AG10803 (cell line): ENCODE results near the gene MBLAC2.
A peak's percentile ranks its signal among the peaks of the same experiment; 100 is the strongest.

Experiments used
- DNase-seq: peaks from one replicate; pipeline ENCODE4 v3.0.0; 2010; ENCODE audit warnings: low read depth
- H3K4me3 ChIP-seq: 2 replicates; pipeline ENCODE4 v1.5.1; 2011; ENCODE audit warnings: mild to moderate bottlenecking, low read length, control low read depth
- TF ChIP-seq, protein P1 (sequence below): conservative IDR thresholded peaks from 2 replicates; pipeline ENCODE4 v1.5.1; 2011; ENCODE audit warnings: mild to moderate bottlenecking, low read length, control low read depth, inconsistent platforms

The MBLAC2 gene

DNA sequence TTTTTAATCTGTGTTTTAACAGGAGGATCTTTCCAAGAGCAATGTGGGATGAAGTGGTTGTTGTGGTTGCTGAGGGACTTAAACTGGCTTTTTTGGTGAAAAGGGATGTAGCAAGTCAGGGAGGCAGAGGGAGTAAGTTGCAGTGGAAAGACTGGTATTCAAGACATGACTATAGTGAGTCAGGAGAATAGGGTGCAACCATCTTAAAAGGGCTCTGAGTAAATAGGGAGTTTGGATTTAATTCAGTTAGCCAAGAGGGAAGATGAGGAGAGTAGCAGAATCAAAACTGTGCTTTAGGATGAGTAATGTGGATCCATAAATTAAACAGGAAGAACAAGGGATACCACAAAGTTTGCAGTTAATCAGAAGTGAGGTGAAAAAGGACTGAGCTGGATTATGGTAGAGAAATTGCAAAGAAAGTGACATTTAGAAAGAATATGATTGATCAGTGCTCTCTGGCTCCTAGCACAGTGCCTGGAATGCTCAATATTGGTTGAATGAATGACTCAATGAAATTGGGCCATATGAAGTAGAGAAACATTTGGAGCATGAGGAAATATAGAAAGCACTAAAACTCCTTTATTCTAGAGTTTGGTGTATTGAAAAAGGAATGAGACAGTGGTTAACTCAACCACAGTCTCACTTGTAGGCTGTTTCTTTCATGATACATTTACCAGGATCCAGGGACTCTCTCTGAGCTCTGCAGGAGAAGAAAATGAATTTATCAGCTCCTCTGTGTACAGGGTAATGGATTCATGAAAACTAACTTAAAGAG lies 5.2 kb upstream of the MBLAC2 start:
- TF ChIP-seq, protein P1, sequence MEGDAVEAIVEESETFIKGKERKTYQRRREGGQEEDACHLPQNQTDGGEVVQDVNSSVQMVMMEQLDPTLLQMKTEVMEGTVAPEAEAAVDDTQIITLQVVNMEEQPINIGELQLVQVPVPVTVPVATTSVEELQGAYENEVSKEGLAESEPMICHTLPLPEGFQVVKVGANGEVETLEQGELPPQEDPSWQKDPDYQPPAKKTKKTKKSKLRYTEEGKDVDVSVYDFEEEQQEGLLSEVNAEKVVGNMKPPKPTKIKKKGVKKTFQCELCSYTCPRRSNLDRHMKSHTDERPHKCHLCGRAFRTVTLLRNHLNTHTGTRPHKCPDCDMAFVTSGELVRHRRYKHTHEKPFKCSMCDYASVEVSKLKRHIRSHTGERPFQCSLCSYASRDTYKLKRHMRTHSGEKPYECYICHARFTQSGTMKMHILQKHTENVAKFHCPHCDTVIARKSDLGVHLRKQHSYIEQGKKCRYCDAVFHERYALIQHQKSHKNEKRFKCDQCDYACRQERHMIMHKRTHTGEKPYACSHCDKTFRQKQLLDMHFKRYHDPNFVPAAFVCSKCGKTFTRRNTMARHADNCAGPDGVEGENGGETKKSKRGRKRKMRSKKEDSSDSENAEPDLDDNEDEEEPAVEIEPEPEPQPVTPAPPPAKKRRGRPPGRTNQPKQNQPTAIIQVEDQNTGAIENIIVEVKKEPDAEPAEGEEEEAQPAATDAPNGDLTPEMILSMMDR = no peak
- no peak overlapping the region for H3K4me3 ChIP-seq
- DNase-seq = peak; percentile 27

DNA sequence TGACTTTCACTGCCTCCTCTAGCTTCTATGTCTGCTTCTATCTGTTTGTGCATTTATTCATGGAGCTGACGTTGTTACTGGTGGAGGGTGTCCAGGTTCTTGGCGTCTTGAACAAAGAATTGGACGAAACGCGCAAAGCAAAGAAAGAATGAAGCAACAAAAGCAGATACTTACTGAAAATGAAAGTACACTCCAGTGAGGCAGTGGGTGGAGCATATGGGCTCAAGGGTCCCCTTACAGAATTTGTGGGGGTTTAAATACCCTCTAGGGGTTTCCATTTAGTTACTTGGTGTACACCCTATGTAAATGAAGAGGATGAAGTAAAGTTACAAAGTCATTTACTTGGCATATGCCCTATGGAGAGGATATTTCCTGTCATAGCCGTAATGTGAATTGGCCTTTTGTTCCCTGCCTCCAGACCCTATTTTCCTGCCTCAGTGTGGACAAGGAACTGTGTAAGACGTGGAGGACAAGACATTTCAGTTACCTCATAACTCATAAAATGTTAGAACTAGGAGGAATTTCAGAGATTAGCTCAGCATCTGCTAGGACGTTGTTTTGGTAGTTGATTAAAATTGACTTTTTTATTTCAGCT lies 3.1 kb upstream of the MBLAC2 start:
- TF ChIP-seq, protein P1 = no peak
- no peak for DNase-seq
- no peak overlapping the region for H3K4me3 ChIP-seq

DNA sequence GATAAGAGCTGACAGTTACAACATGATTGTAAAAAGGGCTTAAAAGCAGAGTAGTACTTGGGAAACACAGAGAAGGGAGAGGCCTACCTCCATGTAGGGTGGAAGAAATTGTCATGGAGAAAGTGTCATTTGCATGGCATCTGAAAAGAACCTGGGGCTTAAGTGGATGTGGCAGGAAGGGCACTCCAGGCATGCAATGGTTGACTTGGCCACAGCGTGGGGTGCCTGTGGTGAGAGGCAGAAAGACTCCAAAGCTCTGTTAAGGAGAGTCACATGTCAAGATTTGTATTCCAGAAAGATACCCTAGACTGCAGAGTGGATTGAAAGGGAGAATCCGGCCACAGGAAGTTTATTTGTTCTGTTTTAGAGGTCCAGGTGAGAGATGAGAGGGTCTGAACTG lies 2.5 kb upstream of the MBLAC2 start:
- no peak for DNase-seq
- no peak overlapping the region for H3K4me3 ChIP-seq
- TF ChIP-seq, protein P1 = no peak

DNA sequence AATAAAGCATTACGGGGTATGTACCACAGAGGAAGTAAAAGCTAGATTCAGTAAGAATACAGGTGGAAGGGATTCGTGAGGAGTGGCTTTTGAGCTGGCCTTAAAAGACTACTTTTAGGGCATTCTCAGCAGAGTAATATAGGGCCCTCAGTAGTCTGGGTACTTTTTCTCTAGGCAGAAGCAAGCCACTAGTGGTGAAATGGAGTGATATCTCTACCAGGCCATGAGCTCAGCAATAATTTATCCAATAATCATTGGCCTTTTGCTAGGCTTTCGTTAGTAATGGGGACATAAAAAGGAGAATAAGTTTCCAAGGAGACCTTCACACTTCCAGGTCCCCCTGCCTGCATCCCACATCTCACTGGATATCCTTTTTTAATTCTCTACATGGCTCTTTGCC lies 1.8 kb upstream of the MBLAC2 start:
- H3K4me3 ChIP-seq = no peak overlapping the region
- TF ChIP-seq, protein P1 = no peak
- no peak for DNase-seq

DNA sequence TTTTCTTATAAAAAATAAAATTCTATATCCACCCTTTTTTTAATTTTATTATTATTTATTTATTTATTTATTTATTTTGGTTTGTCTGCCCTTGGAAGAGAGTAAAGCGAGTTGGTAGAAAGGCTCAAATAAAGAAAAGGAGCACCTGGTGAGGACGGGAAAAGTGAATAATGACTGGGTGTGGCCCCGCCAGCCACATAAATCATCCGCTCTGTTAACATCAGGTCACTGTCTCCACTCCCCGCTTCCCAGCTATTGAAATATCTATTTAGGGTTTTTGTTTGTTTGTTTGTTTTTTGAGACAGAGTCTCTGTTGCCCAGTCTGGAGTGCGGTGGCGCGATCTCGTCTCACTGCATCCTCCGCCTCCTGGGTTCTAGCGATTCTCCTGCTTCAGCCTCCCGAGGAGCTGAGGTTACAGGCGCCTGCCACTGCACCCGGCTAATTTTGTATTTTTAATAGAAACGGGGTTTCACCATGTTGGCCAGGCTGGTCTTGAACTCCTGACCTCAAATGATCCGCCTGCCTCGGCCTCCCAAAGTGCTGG lies 937 bp upstream of the MBLAC2 start:
- TF ChIP-seq, protein P1 = no peak
- H3K4me3 ChIP-seq = no peak overlapping the region; the same call in 1 of the 2 replicates
- DNase-seq = no peak

DNA sequence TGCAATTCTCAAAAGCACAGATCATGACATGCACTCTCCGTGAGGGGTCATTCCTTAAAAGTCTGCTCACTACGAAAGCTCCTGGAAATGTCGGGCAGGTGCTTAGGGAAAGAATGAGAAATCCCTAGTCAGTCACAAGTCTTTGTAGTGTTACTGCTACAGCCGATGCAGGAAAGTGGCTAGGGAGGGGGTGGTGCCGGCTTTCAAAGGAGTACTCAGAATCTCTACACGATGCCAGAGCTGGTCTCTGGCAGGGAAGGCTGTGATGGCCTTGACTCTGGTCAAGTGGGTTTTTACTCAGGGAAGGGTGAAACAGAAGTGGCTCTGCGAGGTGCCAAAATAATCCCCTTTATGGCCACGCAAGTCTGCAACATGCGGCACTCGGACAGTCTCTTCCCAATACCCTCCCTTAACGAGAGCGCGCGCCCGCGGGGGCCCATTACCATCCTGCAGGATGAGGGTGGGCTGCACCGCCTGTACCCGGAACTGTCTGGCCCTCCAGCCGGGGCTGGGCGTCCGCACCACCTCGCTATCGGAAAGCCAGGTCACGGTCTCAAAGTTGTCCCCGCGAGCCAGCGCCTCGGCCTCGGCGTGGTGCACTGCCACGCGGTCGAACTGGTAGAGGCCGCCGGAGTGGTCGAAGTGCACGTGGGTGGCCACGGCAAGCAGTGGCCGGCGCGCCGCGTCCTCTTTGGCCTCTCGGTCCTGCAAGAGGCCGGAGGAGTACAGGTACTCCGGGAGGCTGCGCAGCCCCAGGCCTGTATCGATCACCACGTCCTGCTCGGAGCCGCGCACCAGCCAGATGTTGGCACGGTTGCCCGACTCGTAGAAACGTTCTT lies 956 bp downstream of the MBLAC2 start:
- TF ChIP-seq, protein P1 = no peak
- H3K4me3 ChIP-seq = peak overlapping the region; percentile 91
- DNase-seq = no peak
